Measurements from ENCODE around the gene SLC2A5.

Gene SLC2A5

GRCh38 chr1:9088807-9089206 is 19.4 kb upstream of the SLC2A5 start:
- DNase-seq, result no peak

- DNase-seq, result no peak
These were observed 18.1 kb upstream of the SLC2A5 start for GRCh38 chr1:9087411-9088125.

GRCh38 chr1:9086796-9087195 is 17.4 kb upstream of the SLC2A5 start:
- no peak for DNase-seq

- no peak for DNase-seq
These were observed 16.6 kb upstream of the SLC2A5 start for GRCh38 chr1:9086045-9086444.

GRCh38 chr1:9085306-9085940 is 16.0 kb upstream of the SLC2A5 start:
- DNase-seq, result no peak

GRCh38 chr1:9084906-9085305 is 15.5 kb upstream of the SLC2A5 start:
- no peak for DNase-seq

GRCh38 chr1:9081473-9081872 is 12.0 kb upstream of the SLC2A5 start:
- DNase-seq, result no peak

- DNase-seq, result peak; percentile 73
These were observed 11.4 kb upstream of the SLC2A5 start for GRCh38 chr1:9080705-9081291.

- DNase-seq, result no peak
These were observed 10.7 kb upstream of the SLC2A5 start for GRCh38 chr1:9079988-9080704.

- no peak for DNase-seq
These were observed 9.5 kb upstream of the SLC2A5 start for GRCh38 chr1:9078752-9079500.

- DNase-seq, result peak; percentile 71
These were observed 8.7 kb upstream of the SLC2A5 start for GRCh38 chr1:9078015-9078751.

GRCh38 chr1:9075022-9075421 is 5.6 kb upstream of the SLC2A5 start:
- no peak for DNase-seq

GRCh38 chr1:9073143-9073542 is 3.7 kb upstream of the SLC2A5 start:
- no peak for DNase-seq

GRCh38 chr1:9071554-9072235 is 2.3 kb upstream of the SLC2A5 start:
- no peak for DNase-seq

- no peak for DNase-seq
These were observed 1.1 kb upstream of the SLC2A5 start for GRCh38 chr1:9070486-9070885.

- no peak for DNase-seq
These were observed 482 bp downstream of the SLC2A5 start for GRCh38 chr1:9068981-9069325.

- peak; percentile 95 for DNase-seq
These were observed 2.3 kb downstream of the SLC2A5 start for GRCh38 chr1:9066945-9067807.

GRCh38 chr1:9065213-9065751 is 4.2 kb downstream of the SLC2A5 start:
- no peak for DNase-seq

GRCh38 chr1:9062846-9063245 is 6.6 kb downstream of the SLC2A5 start:
- no peak for DNase-seq

- peak; percentile 55 for DNase-seq
These were observed 7.4 kb downstream of the SLC2A5 start for GRCh38 chr1:9062021-9062471.
